ENCODE measurements around the gene TCF3.

Gene TCF3

DNA sequence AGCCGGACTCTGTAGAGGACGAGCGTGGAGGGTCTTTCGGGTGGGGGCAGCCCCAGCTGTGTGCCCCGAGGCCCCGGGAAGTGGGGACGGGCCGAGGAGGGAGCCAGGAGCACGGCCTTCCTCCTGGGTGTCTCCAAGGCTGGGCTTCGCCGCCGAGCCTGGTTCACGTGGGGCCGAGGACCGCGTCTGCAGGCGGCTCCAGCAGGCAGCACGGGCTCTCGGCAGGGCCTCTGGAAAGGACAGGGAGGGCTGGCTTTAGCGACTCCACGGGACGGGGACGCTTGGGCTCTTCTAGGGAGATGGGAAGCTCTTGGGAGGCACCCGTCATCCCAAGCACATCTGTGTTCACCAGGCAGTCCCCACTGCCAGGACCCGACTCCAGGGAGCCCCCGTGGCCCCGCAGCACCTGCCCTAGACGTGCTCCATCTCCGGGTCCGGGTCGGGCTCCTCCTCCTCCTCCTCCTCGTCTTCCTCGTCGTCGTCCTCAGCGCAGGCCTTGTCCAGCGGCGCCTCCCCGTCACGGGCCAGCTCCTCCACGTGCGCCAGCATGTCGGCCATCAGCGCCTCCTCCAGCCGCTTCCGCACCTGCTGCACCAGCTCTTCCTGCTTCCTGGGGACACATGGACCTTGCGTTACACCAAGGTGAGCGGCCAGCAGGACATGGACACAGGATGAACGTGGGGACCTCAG, 74.3 kb downstream of the TCF3 start:
- DNase-seq, result no peak

DNA sequence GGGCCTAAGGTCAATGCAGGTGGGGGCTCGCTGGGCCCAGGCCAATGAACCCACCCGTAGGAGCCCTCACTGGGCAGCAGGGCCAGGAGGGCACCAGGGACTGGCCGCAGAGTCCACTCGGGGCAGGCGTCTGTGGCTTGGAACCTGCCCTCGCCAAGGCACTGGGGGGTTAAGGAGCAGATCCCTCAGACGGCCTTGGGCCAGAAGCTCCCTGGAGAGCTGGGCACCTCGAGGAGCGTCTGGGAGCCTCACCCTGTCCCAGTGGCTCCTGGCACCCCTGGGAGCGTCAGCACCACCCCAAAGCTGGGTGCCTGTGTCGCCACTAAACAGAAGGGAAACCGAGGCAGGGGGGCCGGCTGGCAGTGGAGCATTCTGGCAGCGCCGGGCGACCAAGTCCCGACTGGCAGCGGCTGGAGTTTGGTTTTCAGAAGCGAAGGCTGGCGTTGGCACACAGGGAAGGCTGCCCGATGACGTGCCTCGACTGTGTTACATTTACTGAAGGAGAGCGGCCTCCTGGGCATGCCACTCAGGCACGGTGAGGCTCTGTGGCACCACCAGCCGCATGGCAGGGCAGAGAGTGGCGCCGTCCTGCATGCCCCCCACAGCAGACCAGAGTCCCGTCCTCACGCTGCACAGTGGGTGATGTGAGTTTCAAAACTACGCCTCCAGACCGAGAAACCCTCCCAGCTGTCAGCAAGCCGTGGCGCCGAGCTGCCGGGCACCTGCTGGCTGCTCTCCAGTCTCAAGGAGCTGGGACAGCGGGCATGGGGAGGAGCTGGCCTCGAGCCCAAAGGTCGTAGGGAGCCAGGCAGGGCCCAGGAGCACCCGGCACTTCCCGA, 75.1 kb downstream of the TCF3 start:
- DNase-seq, result no peak

DNA sequence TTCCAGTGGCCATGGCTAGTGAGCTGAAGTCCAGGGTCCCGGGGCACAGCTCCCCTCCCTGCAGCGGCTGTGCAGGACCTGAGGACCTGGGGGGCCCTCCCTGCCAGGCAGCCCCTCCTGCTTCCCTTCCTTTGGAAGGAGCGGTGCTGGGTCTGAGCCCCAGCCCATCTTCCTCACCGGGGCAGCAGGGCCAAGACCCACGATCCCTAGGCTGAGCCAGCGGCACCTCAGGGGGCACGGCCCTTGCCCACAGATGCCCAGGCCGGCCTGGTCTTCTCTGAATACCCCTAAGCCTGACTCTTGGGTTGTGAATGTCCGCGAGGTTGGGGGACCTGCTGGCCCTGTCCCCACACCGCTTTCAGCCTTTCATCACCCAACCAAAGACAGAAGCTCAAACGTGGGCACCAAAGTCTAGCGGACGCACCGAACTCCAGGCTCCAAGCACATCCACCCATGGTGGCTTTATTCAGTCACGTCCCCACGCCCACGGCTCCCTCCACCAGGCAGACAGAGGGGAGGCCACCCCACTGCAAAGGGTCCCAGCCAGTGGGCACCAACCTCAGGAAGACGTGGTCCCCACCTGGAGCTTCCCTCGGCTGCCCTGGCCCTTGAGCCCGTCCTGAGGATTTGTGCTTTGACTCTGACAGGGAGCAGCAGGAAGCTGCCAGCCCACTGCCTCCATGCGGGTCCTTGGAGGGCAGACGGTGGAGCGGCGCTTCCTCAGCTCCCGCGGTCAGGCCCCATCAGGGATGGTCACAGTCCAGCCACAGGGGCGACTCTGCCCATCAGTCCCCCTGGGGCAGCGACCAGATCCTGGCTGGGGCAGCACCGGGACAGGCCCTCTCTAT, 75.9 kb downstream of the TCF3 start:
- no peak for DNase-seq

DNA sequence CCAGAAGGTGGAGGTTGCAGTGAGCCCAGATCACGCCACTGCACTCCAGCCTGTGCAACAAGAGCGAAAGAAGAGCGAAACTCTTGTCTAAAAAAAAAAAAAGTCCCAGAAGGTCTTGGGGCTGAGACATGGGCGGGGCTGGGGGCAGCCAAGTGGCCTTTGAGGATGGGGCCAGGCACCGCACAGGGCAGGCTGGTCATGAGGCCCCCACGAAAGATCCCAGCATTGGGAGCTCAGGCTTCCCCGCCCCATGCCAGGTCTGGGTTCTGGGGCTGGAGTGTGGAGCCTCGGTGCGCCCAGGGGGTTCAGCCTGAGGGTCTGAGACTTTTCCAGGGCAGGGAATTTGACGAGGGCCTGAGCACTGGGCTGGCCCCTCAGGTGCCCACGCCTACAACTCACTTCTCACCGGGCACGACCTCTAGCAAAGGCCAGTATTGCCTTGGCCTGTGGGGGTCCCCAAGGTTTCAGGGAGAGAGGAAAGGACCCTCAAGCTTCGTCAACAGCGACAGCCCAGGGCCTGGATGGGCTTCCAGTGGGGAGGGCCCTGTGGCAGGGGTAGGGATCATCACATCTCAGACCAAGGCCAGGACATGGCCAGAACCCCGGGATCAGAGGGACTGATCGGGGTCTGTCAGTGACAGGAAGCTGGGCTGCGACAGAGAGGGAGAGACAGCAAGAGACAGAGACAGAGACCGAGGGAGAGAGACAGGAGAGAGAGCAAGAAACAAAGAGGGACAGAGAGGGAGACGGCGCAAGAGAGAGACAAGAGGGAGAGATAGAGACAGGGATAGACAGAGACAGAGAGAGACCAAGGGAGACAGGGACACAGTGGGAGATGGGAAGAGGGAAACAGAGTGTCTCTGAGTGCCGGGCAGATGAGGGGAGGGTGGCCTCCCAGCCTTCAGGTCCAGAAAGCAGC, 76.8 kb downstream of the TCF3 start:
- no peak for DNase-seq

DNA sequence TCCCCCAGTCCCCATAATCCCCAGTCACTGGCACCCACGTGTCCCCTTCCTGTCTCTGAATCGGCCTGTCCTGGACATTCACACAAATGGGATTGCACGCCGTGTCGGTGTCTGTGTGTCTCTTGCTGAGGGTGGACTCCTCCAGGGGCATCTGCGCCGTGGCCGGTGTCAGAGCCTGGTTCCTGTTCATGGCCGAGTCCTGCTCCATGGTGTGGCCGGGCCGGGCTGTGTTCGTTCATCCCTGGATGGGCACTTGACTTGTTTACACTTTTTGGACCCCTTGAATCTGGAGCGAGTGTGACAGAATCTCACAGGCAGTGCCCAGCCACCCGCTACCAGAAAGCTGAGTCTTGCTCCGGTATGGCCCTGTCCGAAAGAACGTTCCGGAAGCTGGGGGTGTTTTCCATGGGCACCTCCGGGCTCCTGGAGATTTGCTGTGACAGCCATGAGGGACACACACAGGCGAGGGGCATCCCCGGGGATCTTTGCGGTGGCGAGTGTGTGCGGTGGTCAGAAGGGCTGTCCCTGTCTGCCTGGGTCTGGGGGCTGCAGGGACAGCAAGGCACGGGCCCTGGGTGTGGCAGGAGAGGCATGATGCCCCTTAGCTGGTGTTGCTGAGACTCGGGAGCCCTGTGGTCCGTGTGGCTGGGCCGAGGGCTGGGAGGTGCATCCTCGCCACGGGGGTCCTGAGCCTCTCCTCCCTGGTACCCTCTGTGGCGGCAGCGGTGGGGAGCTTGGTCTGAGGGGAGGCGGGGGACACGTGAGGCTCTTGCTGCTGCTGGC, 77.9 kb downstream of the TCF3 start:
- no peak for DNase-seq

DNA sequence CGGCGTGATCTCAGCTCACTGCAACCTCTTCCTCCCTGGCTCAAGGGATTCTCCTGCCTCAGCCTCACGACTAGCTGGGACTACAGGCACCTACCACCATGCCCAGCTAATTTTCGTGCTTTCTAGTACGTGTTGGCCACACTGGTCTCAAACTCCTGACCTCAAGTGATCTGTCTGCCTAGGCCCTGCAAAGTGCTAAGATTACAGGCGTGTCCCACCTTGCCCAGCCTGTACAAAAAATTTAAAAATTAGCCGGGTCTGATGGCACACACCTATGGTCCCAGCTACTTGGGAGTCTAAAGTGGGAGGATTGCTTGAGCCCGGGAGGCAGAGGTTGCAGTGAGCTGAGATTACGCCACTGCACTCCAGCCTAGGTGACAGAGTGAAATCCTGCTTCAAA, 79.6 kb downstream of the TCF3 start:
- no peak for DNase-seq

DNA sequence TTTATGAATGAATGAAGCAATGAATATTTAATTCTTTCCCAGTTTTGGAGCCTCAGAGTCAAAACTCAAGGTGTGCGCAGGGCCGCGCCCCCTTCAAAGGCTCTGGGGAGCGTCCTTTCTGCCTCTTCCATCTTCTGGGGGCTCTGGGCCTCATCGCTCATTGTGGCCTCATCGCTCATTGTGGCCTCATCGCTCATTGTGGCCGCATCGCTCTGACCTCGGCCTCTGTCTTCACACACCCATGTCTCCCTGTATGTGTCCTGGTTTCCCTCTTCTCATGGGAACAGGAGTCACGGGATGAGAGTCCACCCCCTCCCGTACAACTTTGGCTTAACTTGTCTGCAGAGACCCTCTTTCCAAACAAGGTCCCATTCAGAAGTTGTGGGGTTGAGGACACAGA, 81.1 kb downstream of the TCF3 start:
- no peak for DNase-seq

DNA sequence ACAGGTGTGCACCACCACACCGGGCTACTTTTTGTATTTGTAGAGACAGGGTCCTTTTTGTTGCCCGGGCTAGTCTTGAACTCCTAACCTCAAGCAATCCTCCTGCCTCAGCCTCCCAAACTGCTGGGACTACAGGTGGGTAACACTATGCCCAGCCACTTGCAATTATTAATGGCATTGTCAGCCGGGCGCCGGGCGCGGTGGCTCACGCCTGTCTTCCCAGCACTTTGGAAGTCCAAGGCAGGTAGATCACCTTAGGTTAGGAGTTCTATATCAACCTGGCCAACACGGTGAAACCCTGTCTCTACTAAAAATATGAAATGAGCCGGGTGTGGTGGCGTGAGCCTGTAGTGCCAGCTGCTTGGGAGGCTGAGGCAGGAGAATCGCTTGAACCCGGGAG, 81.6 kb downstream of the TCF3 start:
- no peak for DNase-seq

DNA sequence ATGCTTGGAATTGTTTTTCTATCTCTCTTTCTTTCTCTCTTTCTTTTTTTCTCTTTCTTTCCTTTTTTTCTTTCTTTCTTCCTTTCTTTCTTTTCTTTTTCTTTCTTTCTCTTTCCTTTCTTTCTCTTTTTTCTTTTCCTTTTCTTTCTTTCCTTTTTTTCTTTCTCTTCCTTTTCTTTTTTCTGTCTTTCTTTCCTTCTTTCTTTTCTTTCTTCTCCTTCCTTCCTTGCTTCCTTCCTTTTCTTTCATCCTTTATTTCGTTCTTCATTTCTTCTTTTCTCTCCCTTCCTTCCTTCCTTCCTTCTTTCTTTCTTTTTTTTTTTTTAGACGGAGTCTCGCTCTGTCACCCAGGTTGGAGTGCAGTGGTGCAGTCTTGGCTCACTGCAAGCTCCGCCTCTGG, 82.4 kb downstream of the TCF3 start:
- no peak for DNase-seq

DNA sequence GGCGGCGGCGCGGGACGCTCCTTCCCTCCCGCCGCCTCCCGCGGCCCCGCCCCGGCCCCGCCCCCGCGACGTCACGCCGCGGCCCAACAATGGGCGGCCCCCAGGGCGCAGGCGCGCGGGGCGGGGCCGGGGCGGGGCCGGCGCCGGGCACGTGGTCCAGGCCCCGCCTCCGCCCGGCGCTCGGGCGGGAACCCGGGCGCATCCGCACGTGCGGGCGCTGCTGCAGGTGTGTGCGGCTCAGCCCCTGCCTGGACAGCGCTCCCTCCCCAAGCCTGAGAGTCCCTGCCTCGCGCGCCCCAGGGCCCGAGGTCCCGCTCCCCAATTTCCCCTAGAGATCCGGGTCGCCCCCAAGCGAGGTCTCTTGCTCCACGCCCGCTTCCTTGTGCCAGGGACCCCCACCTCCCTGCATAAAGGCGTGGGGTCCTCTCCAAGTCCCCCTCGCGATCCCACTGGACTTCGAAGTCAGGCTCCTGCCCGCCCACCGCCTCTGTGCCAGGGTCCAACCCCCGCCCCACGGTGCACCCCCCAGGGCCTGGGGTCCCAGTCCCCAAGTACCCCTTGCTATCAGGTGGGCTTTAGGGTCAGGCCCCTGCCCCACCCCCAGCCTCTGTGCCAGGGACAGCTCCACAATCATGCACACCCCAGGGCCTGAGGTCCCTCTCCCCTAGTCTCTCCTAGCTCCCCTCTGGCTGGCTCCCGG, 83.9 kb downstream of the TCF3 start, which contains the start of gene MEX3D:
Gene MEX3D (minus strand): TSS at position 6 of the 700 bp plus-strand sequence. CDS start 267 bp downstream, outside the sequence.
- peak; percentile 2 for DNase-seq

DNA sequence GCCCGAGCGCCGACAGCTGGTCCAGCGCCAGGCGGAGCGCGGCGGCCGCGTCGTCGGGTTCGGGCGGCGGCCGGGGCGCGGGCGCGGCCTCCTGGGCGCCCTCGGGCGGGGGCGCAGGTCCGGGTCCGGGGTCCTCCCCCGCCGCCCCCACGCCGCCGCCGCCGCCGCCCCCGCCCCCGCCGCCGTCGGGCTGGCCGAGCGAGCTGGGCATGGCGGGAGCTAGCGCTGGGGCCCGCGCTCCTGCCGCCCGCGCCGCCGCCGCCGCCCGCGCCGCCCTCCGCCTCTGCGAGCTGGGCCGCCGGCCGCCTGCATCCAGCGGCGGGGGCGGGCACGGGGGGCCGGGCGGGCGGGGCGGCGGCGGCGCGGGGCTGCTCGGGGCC, 84.6 kb downstream of the TCF3 start:
- DNase-seq, result no peak

DNA sequence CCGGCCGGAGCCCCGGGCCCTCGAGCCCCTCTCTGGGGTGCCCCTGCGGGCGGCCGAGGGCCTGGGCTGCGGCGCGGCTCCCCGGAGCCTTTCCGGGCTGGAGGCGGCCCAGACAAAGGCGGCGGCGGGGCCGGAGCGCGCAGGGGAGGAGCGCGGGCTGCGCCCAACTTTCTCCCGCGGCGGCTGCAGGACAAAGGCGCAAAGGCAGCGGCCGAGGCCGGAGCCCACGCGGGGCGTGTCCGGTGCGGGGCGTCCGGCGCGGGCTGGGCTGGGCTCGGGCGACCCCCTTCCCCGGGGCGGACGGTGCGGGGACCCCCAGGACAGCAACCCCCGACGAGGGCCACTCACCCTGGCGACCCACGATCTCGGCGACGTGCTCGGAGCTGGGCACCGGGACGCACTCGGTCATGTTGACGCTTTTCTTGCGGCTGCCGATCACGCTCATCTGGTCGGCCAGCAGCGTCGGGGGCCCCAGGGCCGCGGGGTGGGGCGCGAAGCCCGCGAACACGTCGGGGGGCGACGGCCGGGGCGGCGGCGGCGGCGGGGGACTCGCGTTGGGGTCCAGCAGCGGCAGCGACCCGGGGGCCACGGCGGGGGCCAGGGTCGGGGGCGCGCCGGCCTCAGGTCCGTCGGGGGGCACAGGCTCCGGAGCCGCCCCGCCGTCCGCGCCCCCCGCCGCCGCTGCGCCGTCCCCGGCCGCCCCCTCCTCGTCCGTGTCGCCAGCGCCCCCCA, 85.1 kb downstream of the TCF3 start:
- DNase-seq, result no peak

DNA sequence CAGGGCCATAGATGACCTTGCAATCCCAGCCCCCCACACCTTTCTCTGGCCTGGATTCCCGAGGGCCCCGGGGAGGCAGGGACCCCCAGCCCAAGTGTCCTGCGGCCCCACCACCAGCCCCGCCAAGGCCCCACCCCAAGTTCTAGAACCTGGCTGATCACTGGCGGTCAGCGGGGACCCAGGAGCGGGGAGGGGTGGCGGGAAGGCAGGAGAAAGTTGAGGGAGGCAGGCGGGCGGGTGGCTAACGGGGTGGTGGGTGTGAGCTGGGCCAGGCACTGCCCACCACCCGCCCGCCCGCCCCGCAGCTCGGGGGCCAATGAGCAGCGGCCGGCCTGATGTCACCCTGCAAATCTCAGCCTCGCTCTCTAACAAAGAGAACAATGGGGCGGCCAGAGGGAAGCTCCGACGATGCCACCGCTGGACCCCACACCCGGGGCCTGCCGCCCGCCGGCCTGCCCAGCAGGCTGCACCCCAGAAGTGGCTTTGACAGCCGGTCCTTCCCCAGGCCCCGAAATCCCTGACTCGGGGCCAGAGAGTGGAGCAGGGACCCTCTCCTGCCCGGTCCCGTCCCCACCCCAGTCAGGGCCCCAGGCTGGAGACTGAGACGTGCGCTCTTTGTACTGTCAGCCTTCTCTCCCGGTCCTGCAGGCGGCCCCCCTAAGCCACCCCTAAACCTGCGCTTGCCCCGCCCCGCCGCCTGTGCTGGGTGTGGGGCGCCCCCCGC, 85.9 kb downstream of the TCF3 start:
- no peak for DNase-seq

DNA sequence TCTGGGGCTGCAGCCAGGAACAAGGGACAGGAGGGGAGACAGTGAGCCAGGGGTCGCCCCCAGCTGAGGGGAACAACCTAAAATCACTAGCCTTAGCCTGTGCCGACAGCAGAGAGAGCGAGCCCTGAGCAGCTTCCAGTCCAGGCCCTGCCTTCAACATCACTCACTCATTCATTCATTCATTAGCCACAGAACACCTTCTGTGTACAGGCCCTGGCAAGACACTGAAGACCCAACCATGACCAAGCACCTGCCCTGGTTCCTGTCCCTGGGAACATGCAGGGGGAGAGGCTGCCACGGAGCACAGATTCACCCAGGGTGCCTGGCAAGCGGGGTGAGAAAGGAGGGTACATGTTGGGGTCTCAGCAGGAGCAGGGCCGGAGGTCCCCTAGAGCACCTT, 89.2 kb downstream of the TCF3 start:
- DNase-seq, result no peak

DNA sequence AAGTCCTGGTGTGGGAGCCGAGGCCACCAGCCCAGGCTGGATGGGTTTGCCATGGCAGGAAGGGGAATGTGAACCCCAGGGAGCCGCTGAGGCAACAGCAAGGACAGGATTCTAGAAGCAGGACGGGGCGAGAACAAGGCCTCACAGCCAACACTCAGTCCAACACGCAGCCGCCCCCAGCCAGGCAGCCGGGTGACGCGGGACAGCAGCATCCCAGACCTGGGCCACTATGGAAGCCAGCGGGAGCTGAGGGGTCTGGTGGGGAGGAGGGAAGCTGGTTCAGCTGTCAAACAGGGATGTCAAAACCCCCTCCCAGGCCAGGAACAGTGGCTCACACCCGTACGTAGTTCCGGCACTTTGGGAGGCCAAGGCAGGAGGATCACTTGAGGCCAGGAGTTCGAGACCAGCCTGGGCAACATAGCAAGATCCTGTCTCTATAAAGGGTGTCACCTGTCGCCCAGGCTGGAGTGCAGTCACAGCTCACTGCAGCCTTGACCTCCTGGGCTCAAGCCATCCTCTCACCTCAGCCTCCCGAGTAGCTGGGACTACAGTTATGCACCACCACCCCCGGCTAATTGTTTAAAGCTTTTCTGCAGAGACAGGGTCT, 91.1 kb downstream of the TCF3 start:
- DNase-seq, result no peak

DNA sequence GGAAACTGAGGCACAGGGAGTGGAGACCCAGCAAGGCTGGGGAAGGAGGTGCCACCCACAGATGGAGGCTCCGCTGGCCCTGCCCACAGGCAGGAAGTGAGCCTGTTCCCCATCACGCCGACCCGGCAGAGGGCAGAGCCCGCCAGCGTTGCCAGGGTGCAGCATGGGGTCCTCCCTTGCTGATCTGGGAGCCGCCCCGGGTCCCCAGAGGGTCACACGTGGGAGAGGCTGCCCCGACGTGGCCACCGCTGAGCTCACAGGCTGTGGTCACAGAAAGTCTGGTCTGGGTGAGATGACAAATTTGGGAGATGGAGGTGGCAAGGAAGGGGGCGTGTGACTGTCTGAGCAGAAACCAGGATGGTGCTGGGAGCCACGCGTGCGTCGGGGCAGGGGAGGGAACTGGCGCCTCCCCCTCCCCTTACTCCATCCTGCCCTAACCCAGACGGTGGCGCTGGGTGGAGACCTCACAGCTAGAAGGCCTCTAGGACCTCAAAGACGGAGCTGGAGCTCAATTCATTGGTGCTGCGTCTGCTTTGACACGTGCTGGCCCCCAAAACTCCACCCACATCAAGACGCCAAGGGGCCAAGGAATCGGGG, 92.0 kb downstream of the TCF3 start:
- DNase-seq, result no peak

Measured in NCI-H510A treated with DMSO at 0.1 percent for 48 hours (cell line).